H9 (cell line): ENCODE data around the gene SNURF. TPM values are rescaled to one million over a fixed set of nuclear protein-coding genes. Genes with fewer than 3 reads are reported as not detected.
"Not testable (repeated sequence)": the region's sequence is repeated elsewhere in the genome, so short reads cannot be mapped to it uniquely, and the experiment has no call there.

Experiments used
- DNase-seq: peaks from one replicate; pipeline ENCODE4 v3.0.0-alpha.2; 2017
- H2AFZ ChIP-seq: one replicate; pipeline ENCODE4 v1.6.1; 2013; ENCODE audit warnings: mild to moderate bottlenecking, low read length, control low read depth, moderate library complexity
- H2AK5ac ChIP-seq: 2 replicates; pipeline ENCODE4 v1.6.1; 2013; ENCODE audit warnings: low read length, control low read depth, mixed read lengths; ENCODE audit not compliant: insufficient read length
- H2BK120ac ChIP-seq: one replicate; pipeline ENCODE4 v1.6.1; 2013; ENCODE audit warnings: low read depth, mild to moderate bottlenecking, low read length, control low read depth, inconsistent platforms; ENCODE audit not compliant: poor library complexity, severe bottlenecking
- H2BK12ac ChIP-seq: 2 replicates; pipeline ENCODE4 v1.6.1; 2013; ENCODE audit warnings: low read length, control low read depth, mixed read lengths, low read depth; ENCODE audit not compliant: insufficient read length
- H2BK15ac ChIP-seq: 2 replicates; pipeline ENCODE4 v1.6.1; 2013; ENCODE audit warnings: low read depth, low read length, control low read depth
- H2BK20ac ChIP-seq: one replicate; pipeline ENCODE4 v1.6.1; 2013; ENCODE audit warnings: low read depth, mild to moderate bottlenecking, low read length, control low read depth, inconsistent platforms; ENCODE audit not compliant: poor library complexity, severe bottlenecking
- H2BK5ac ChIP-seq: 2 replicates; pipeline ENCODE4 v1.6.1; 2013; ENCODE audit warnings: low read length, control low read depth, mixed read lengths; ENCODE audit not compliant: insufficient read length
- H3K14ac ChIP-seq: 2 replicates; pipeline ENCODE4 v1.6.1; 2013; ENCODE audit warnings: low read length, control low read depth; ENCODE audit not compliant: insufficient read depth
- H3K18ac ChIP-seq: 2 replicates; pipeline ENCODE4 v1.6.1; 2013; ENCODE audit warnings: low read depth, mild to moderate bottlenecking, mixed read lengths, low read length, control low read depth; ENCODE audit not compliant: insufficient read length
- H3K23ac ChIP-seq: 2 replicates; pipeline ENCODE4 v1.6.1; 2013; ENCODE audit warnings: low read length, control low read depth, mixed read lengths, low read depth; ENCODE audit not compliant: insufficient read length
- H3K23me2 ChIP-seq: 2 replicates; pipeline ENCODE4 v1.6.1; 2013; ENCODE audit warnings: low read depth, mild to moderate bottlenecking, mixed read lengths, low read length, control low read depth; ENCODE audit not compliant: insufficient read length, poor library complexity, severe bottlenecking
- H3K27ac ChIP-seq: 2 replicates; pipeline ENCODE4 v1.5.1; 2013; ENCODE audit warnings: low read length, control low read depth, mixed read lengths, low read depth; ENCODE audit not compliant: insufficient read length
- H3K27me3 ChIP-seq: 2 replicates; pipeline ENCODE4 v1.6.1; 2013; ENCODE audit warnings: low read length, control low read depth, inconsistent platforms; ENCODE audit not compliant: insufficient read depth
- H3K4ac ChIP-seq: 2 replicates; pipeline ENCODE4 v1.6.1; 2013; ENCODE audit warnings: low read depth, mild to moderate bottlenecking, control low read depth, inconsistent platforms, low read length, moderate library complexity
- H3K4me1 ChIP-seq: 2 replicates; pipeline ENCODE4 v1.6.1; 2013; ENCODE audit warnings: low read length, control low read depth, inconsistent platforms; ENCODE audit not compliant: insufficient read depth
- H3K4me2 ChIP-seq: 2 replicates; pipeline ENCODE4 v1.6.1; 2013; ENCODE audit warnings: low read length, control low read depth, mixed read lengths; ENCODE audit not compliant: insufficient read length, insufficient read depth
- H3K56ac ChIP-seq: 2 replicates; pipeline ENCODE4 v1.6.1; 2013; ENCODE audit warnings: low read depth, mild to moderate bottlenecking, mixed read lengths, low read length, control low read depth; ENCODE audit not compliant: insufficient read length
- H3K79me1 ChIP-seq: 2 replicates; pipeline ENCODE4 v1.6.1; 2013; ENCODE audit warnings: low read depth, mild to moderate bottlenecking, moderate library complexity, low read length, control low read depth, inconsistent platforms; ENCODE audit not compliant: insufficient read depth, poor library complexity, severe bottlenecking
- H3K79me2 ChIP-seq: 2 replicates; pipeline ENCODE4 v1.6.1; 2013; ENCODE audit warnings: low read length, control low read depth, inconsistent platforms; ENCODE audit not compliant: insufficient read depth
- H3K9ac ChIP-seq: 2 replicates; pipeline ENCODE4 v1.6.1; 2013; ENCODE audit warnings: low read length, control low read depth, mixed read lengths; ENCODE audit not compliant: insufficient read length; ENCODE audit errors: extremely low read depth
- H3K9me3 ChIP-seq: one replicate; pipeline ENCODE4 v1.6.1; 2013; ENCODE audit warnings: low read depth, low read length, inconsistent platforms; ENCODE audit not compliant: control insufficient read depth
- H3T11ph ChIP-seq: one replicate; pipeline ENCODE4 v1.6.1; 2013; ENCODE audit warnings: mild to moderate bottlenecking, low read length, control low read depth, inconsistent platforms
- H4K20me1 ChIP-seq: one replicate; pipeline ENCODE4 v1.6.1; 2013; ENCODE audit not compliant: control insufficient read depth, insufficient read length, insufficient read depth
- H4K5ac ChIP-seq: 2 replicates; pipeline ENCODE4 v1.6.1; 2013; ENCODE audit warnings: low read depth, mild to moderate bottlenecking, mixed read lengths, low read length, control low read depth; ENCODE audit not compliant: insufficient read length
- H4K8ac ChIP-seq: replicated peaks from 2 replicates; pipeline ENCODE4 v1.6.1; 2013; ENCODE audit warnings: low read length, control low read depth, mixed read lengths, low read depth; ENCODE audit not compliant: insufficient read length
- H4K91ac ChIP-seq: 2 replicates; pipeline ENCODE4 v1.6.1; 2013; ENCODE audit warnings: low read depth, mild to moderate bottlenecking, moderate library complexity, mixed read lengths, low read length, control low read depth; ENCODE audit not compliant: insufficient read length
- H3K27ac Mint-ChIP-seq, 3 experiments: 2 replicates in 2 of 3; 3 replicates in 1 of 3; pipeline ENCODE4 v1.8.0; 2020 to 2021; ENCODE audit warnings: mixed read lengths in 3 of 3, mild to moderate bottlenecking in 1 of 3, moderate library complexity in 1 of 3
- H3K27me3 Mint-ChIP-seq: 2 replicates; pipeline ENCODE4 v1.8.0; 2021; ENCODE audit warnings: low read depth, mild to moderate bottlenecking, moderate library complexity, mixed read lengths
- H3K36me3 Mint-ChIP-seq, 3 experiments: 2 replicates in 2 of 3; 3 replicates in 1 of 3; pipeline ENCODE4 v1.8.0; 2020 to 2021; ENCODE audit warnings: low read depth in 3 of 3, mixed read lengths in 3 of 3; ENCODE audit not compliant: insufficient read depth in 1 of 3
- H3K4me1 Mint-ChIP-seq, 2 experiments: 2 replicates each; pipeline ENCODE4 v1.8.0; 2020; ENCODE audit warnings: mixed read lengths in 2 of 2
- H3K4me3 Mint-ChIP-seq, 2 experiments: 2 replicates in 1 of 2; 3 replicates in 1 of 2; pipeline ENCODE4 v1.8.0; 2020 to 2021; ENCODE audit warnings: mild to moderate bottlenecking in 2 of 2, mixed read lengths in 2 of 2, moderate library complexity in 1 of 2
- H3K9me3 Mint-ChIP-seq, 2 experiments: 2 replicates in 1 of 2; 3 replicates in 1 of 2; pipeline ENCODE4 v1.8.0; 2020; ENCODE audit warnings: mild to moderate bottlenecking in 2 of 2, mixed read lengths in 2 of 2, moderate library complexity in 1 of 2
- WGBS: extraction: QIAGEN DNeasy Blood & Tissue Kit; methylation state at CpG from one replicate; pipeline ENCODE4 v1.1.7; 2013; ENCODE audit warnings: missing lambda C conversion rate, low lambda C conversion rate, mixed read lengths; ENCODE audit not compliant: insufficient read length; ENCODE audit errors: extremely low coverage; 5-methylcytosine and 5-hydroxymethylcytosine counted together
- total RNA-seq: library from RNA; stranded (reverse); gene quantifications from 2 replicates; pipeline ENCODE4 v1.2.1, GENCODE V29; 2021
- TF ChIP-seq, protein P1 (sequence below): fragments of 200-600 bp; sonication (generic); conservative IDR thresholded peaks from 3 replicates; pipeline ENCODE4 v1.8.0; 2021; ENCODE audit warnings: antibody characterized with exemption, mild to moderate bottlenecking

SNURF gene
- total RNA-seq, 1 experiment from 2014 or later: 134 TPM

DNA sequence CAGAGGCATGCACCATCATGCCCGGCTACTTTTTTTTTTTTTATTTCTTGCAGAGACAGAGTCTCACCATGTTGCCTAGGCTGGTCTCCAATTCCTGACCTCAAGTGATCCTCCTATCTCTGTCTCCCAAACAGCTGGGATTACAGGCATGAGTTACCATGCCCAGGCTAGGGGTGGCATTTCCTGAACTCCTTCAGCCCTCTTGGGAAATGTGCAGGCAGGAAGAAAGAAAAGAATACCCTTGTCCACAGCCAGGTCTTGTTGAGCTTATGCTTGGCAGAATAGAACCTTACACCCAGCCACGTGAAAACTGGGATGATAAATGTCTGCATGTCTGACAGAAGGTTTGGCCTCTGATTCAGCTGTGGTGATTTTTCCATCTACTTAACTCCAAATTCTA is 30.2 kb upstream of the SNURF start:
- Histone ChIP-seq H3T11ph (no peak overlapping the region), H4K8ac (no peak overlapping the region), H3K4me1 (peaks cover 2% of the 10 kb centered on the region; the same call in 1 of the 2 replicates), H3K18ac (no peak overlapping the region), H3K56ac (no peak overlapping the region), H2BK5ac (no peak overlapping the region), H3K23ac (no peak overlapping the region), H2BK12ac (no peak overlapping the region), H2AK5ac (no peak overlapping the region), H4K20me1 (no peaks in the 10 kb centered on the region), H3K9me3 (peaks cover 32% of the 10 kb centered on the region), H3K23me2 (peaks cover 2% of the 10 kb centered on the region), H2BK15ac (no peak overlapping the region), H3K9ac (no peak overlapping the region), H3K4ac (no peak overlapping the region), H3K4me2 (no peak overlapping the region), H4K5ac (no peak overlapping the region), H3K27me3 (no peaks in the 10 kb centered on the region), H2AFZ (no peak overlapping the region), H3K79me1 (no peaks in the 10 kb centered on the region), H3K14ac (no peak overlapping the region), H4K91ac (no peak overlapping the region), H2BK120ac (no peak overlapping the region), H2BK20ac (no peak overlapping the region), H3K79me2 (no peaks in the 10 kb centered on the region), H3K27ac (no peak overlapping the region)
- peak overlapping the region in 1 of 3 experiments; percentile 18; a peak in 1 of 7 replicates for H3K27ac Mint-ChIP-seq
- H3K36me3 Mint-ChIP-seq: peaks cover 1 to 18% (median 14%) of the 10 kb centered on the region in 3 experiments; a peak in 4 of 7 replicates
- peaks cover 63 to 89% of the 10 kb centered on the region in 2 experiments for H3K9me3 Mint-ChIP-seq
- peaks cover 27 to 28% of the 10 kb centered on the region in 2 experiments for H3K4me1 Mint-ChIP-seq
- no CpG with 5 or more reads among the region's 2 CpGs for WGBS
- H3K4me3 Mint-ChIP-seq: no peak overlapping the region
- no peaks in the 10 kb centered on the region for H3K27me3 Mint-ChIP-seq
- no peak for DNase-seq
- TF ChIP-seq, protein P1, sequence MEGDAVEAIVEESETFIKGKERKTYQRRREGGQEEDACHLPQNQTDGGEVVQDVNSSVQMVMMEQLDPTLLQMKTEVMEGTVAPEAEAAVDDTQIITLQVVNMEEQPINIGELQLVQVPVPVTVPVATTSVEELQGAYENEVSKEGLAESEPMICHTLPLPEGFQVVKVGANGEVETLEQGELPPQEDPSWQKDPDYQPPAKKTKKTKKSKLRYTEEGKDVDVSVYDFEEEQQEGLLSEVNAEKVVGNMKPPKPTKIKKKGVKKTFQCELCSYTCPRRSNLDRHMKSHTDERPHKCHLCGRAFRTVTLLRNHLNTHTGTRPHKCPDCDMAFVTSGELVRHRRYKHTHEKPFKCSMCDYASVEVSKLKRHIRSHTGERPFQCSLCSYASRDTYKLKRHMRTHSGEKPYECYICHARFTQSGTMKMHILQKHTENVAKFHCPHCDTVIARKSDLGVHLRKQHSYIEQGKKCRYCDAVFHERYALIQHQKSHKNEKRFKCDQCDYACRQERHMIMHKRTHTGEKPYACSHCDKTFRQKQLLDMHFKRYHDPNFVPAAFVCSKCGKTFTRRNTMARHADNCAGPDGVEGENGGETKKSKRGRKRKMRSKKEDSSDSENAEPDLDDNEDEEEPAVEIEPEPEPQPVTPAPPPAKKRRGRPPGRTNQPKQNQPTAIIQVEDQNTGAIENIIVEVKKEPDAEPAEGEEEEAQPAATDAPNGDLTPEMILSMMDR: no peak

DNA sequence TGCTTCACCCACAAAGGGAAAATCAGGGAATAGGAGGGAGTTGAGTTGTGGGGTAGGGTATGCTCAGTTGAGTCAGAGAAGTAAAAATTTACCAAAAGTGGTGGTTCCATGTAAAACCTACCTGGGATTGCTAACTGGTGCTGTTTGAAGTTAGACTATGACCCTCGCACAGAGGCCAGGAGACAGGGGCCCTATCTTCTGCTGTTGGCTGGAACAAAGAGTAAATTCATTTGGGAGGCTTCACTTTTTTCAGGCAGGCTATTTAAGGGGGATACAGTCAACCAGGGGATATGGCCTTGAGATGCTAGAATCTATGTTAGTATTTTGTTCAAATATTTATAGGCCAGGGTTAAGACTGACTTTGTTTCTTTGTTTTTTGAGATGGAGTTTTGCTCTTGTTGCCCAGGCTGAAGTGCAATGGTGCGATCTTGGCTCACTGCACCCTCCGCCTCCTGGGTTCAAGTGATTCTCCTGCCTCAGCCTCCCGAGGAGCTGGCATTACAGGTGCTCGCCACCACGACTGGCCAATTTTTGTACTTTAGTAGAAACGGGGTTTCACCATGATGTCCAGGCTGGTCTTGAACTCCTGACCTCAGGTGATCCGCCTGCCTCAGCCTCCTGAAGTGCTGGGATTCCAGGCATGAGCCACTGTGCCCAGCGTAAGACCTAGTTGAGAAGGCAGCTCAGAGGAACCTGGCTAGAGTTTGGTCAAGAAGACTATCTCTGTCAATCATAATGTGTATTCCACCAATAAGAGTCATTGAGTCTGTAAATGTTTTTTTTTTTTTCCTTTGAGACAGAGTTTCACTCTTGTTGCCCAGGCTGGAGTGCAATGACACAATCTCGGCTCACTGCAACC is 22.7 kb upstream of the SNURF start:
- not testable (repeated sequence) for H2BK12ac ChIP-seq, H3K9ac ChIP-seq, H3K18ac ChIP-seq, H4K20me1 ChIP-seq, H2BK5ac ChIP-seq, H3T11ph ChIP-seq, H3K4me2 ChIP-seq, H2BK120ac ChIP-seq, H3K4me1 ChIP-seq, H3K27me3 ChIP-seq, H3K4me3 Mint-ChIP-seq, H3K4me1 Mint-ChIP-seq, H2BK20ac ChIP-seq, H2AFZ ChIP-seq, H3K27me3 Mint-ChIP-seq, H2BK15ac ChIP-seq, H2AK5ac ChIP-seq, H3K79me1 ChIP-seq, H3K4ac ChIP-seq, H3K14ac ChIP-seq, H3K56ac ChIP-seq, DNase-seq, H3K27ac Mint-ChIP-seq, H3K27ac ChIP-seq, H4K91ac ChIP-seq, H4K5ac ChIP-seq, H4K8ac ChIP-seq, H3K23ac ChIP-seq, H3K79me2 ChIP-seq, H3K23me2 ChIP-seq
- Mint-ChIP-seq H3K9me3 (peaks cover 56 to 78% of the 10 kb centered on the region in 2 experiments), H3K36me3 (peaks cover 6 to 31% (median 30%) of the 10 kb centered on the region in 3 experiments)
- peaks cover 22% of the 10 kb centered on the region for H3K9me3 ChIP-seq
- WGBS: no CpG with 5 or more reads among the region's 10 CpGs
